VCaP (cell line): ENCODE results near the gene ELF1.
A peak's percentile ranks its signal among the peaks of the same experiment; 100 is the strongest.

ENCODE experiments used
- H3K27ac ChIP-seq: fragments of 450-650 bp; 2 replicates; pipeline ENCODE4 v1.5.1; 2017
- CTCF ChIP-seq: fragments of 450-650 bp; conservative IDR thresholded peaks from 2 replicates; pipeline ENCODE4 v1.5.1; 2017; ENCODE audit warnings: mild to moderate bottlenecking, moderate library complexity

ELF1 gene

GRCh38 chr13:41060082-41060723 lies 41.1 kb upstream of the ELF1 start:
- H3K27ac ChIP-seq = peak overlapping the region; percentile 98
- TF ChIP-seq CTCF = peak; percentile 53

GRCh38 chr13:41059456-41060081 lies 40.5 kb upstream of the ELF1 start:
- no peak for TF ChIP-seq CTCF

GRCh38 chr13:41058295-41059070 lies 39.4 kb upstream of the ELF1 start:
- peak overlapping the region; percentile 98 for H3K27ac ChIP-seq
- TF ChIP-seq CTCF = no peak

More at GRCh38 chr13:41059456-41060081, 40.5 kb upstream of the ELF1 start:
- peak overlapping the region; percentile 98 for H3K27ac ChIP-seq

GRCh38 chr13:41056826-41057711 lies 38.0 kb upstream of the ELF1 start:
- no peak overlapping the region for H3K27ac ChIP-seq

GRCh38 chr13:41056194-41056593 lies 37.1 kb upstream of the ELF1 start:
- TF ChIP-seq CTCF = no peak
- no peak overlapping the region for H3K27ac ChIP-seq

More at GRCh38 chr13:41056826-41057711, 38.0 kb upstream of the ELF1 start:
- no peak for TF ChIP-seq CTCF

- no peak overlapping the region for H3K27ac ChIP-seq
- TF ChIP-seq CTCF = no peak; the same call in 1 of the 2 replicates
Measured at GRCh38 chr13:41054919-41055619, 36.0 kb upstream of the ELF1 start.
